ENCODE data around the gene FALEC. TPM values are rescaled to one million over a fixed set of nuclear protein-coding genes. Genes with fewer than 3 reads are reported as not detected.

The FALEC gene
- total RNA-seq, 6 experiments from 2014 or later: 0.43 to 0.59 TPM; not detected in 4

- no peak for TF ChIP-seq CTCF (IDR thresholded peaks at IDR 0.05)
- no peak for DNase-seq
- Mint-ChIP-seq H3K4me3 (no peak overlapping the region), H3K27ac (no peak overlapping the region), H3K36me3 (ENCODE audit: low read depth) (no peaks in the 10 kb centered on the region), H3K27me3 (ENCODE audit: insufficient read depth) (peaks cover 4% of the 10 kb centered on the region), H3K9me3 (no peaks in the 10 kb centered on the region), H3K4me1 (ENCODE audit: low read depth) (peaks cover 6% of the 10 kb centered on the region)
These were observed 28.7 kb downstream of the FALEC start for GRCh38 chr1:150544204-150544603.

GRCh38 chr1:150545486-150546032 is 30.0 kb downstream of the FALEC start:
- H3K36me3 Mint-ChIP-seq (ENCODE audit: low read depth): no peaks in the 10 kb centered on the region
- TF ChIP-seq CTCF (IDR thresholded peaks at IDR 0.05): no peak
- peaks cover 17% of the 10 kb centered on the region for H3K4me1 Mint-ChIP-seq (ENCODE audit: low read depth)
- no peaks in the 10 kb centered on the region for H3K9me3 Mint-ChIP-seq
- peaks cover 9% of the 10 kb centered on the region for H3K27me3 Mint-ChIP-seq (ENCODE audit: insufficient read depth)
- H3K27ac Mint-ChIP-seq: no peak overlapping the region
- H3K4me3 Mint-ChIP-seq: no peak overlapping the region
- no peak for DNase-seq

DNA sequence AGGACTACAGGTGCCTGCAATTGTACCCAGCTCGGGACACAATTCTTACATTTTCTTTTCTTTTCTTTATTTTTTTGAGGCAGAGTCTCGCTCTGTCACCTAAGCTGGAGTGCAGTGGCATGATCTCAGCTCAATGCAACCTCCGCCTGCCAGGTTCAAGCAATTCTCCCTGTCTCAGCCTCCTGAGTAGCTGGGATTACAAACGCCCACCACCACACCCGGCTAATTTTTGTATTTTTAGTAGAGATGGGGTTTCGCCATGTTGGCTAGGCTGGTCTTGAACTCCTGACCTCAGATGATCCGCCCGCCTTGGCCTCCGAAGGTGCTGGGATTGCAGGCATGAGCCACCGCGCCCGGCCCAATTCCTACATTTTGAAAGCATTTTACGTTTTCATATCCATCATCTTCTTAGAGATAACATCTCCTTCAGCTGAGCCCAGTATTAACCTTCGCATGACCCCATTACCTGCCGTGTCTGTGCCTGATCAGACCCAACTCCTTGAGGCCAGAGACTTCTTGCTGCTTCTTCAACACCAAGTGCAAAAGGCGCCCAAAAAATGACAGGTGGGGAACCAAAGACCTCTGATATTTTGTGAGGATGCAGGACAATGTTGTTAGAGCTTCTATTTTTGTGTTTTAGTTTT is 30.9 kb downstream of the FALEC start:
- Mint-ChIP-seq H3K27me3 (ENCODE audit: insufficient read depth) (peaks cover 9% of the 10 kb centered on the region), H3K4me3 (no peak overlapping the region), H3K4me1 (ENCODE audit: low read depth) (peaks cover 26% of the 10 kb centered on the region), H3K9me3 (no peaks in the 10 kb centered on the region), H3K27ac (no peak overlapping the region), H3K36me3 (ENCODE audit: low read depth) (no peaks in the 10 kb centered on the region)
- DNase-seq: no peak
- no peak for TF ChIP-seq CTCF (IDR thresholded peaks at IDR 0.05)

DNA sequence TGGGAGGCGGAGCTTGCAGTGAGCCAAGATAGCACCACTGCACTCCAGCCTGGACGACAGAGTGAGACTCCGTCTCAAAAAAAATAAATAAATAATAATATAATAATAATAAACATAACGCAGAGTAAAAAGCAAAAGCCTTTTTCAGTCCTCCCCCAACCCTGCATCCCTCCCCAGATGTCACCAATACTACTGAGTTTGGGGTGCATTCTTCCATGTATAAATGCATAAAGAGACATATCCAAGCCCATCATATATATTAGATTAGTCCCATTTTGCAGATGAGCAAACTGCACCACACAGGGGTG is 32.7 kb downstream of the FALEC start:
- Mint-ChIP-seq H3K27me3 (ENCODE audit: insufficient read depth) (peaks cover 9% of the 10 kb centered on the region), H3K9me3 (no peaks in the 10 kb centered on the region), H3K27ac (peak overlapping the region; percentile 78), H3K4me3 (peak overlapping the region; percentile 83), H3K4me1 (ENCODE audit: low read depth) (peaks cover 44% of the 10 kb centered on the region), H3K36me3 (ENCODE audit: low read depth) (no peaks in the 10 kb centered on the region)
- TF ChIP-seq CTCF (IDR thresholded peaks at IDR 0.05): no peak
- DNase-seq: no peak

- Mint-ChIP-seq H3K27me3 (ENCODE audit: insufficient read depth) (peaks cover 9% of the 10 kb centered on the region), H3K9me3 (no peaks in the 10 kb centered on the region), H3K36me3 (ENCODE audit: low read depth) (no peaks in the 10 kb centered on the region), H3K4me1 (ENCODE audit: low read depth) (peaks cover 45% of the 10 kb centered on the region), H3K27ac (peak within 1 kb of the TSS; percentile 78), H3K4me3 (peak within 1 kb of the TSS; percentile 91)
- peak; percentile 67 for DNase-seq
- TF ChIP-seq CTCF (IDR thresholded peaks at IDR 0.05): peak; percentile 41
These were observed 33.3 kb downstream of the FALEC start, which contains the start of gene ADAMTSL4 for GRCh38 chr1:150548632-150549495. ADAMTSL4 (plus strand) TSS chr1:150549408; CDS start chr1:150552289, 2,881 bp downstream.

All from HFFc6 (cell line).